Measurements from ENCODE around the gene TTC8. TPM values are rescaled to one million over a fixed set of nuclear protein-coding genes. Genes with fewer than 3 reads are reported as not detected.
"Not testable (repeated sequence)": the region's sequence is repeated elsewhere in the genome, so short reads cannot be mapped to it uniquely, and the experiment has no call there.

The TTC8 gene
- total RNA-seq, 1 donor from 2014 or later, result 23.6 TPM

DNA sequence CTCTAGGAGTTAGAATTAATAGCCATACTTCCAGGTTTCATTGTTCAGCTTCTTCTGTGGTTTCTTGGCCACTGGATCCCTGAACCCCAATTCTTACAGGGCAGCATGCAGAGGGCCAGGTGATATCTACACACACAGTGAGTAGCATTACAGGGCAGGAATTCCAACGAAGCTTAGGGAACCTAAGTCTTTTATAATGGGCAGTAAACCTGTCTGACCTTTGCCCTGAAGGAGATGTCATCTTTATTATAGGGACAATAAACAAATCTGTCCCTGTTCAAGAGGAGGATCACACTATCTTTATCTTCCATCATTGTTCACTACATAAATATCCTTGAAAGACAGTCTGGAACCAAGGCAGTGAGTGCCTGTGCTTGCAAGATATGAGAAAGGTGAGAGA lies 20.0 kb upstream of the TTC8 start:
- Mint-ChIP-seq H3K36me3 (ENCODE audit: unreplicated experiment) (no peaks in the 10 kb centered on the region), H3K9me3 (ENCODE audit: unreplicated experiment) (peaks cover 5% of the 10 kb centered on the region), H3K27me3 (ENCODE audit: unreplicated experiment) (peaks cover 39% of the 10 kb centered on the region), H3K27ac (ENCODE audit: unreplicated experiment) (no peak overlapping the region), H3K4me3 (ENCODE audit: unreplicated experiment) (no peak overlapping the region), H3K4me1 (ENCODE audit: unreplicated experiment) (no peaks in the 10 kb centered on the region)
- DNase-seq (ENCODE audit: extremely low spot score, unreplicated experiment), result no peak
- TF ChIP-seq CTCF (IDR thresholded peaks at IDR 0.05), result no peak

DNA sequence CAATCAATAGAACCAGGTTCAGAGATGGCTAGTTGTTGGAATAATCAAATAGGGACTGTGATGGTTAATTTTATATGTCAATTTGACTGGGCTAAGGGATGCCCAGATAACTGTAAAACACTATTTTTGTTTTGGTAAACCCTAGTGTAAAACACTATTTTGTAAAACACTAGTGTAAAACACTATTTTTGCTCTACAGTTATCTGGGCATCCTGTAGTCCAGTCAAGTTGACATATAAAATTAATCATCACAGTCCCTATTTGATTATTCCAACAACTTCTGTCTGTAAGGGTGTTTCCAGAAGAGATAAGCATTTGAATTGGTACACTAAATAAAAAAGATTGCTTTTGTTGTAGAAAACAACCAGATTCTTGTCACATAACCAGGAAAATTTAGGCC lies 16.1 kb upstream of the TTC8 start:
- TF ChIP-seq CTCF (IDR thresholded peaks at IDR 0.05), result no peak
- peaks cover 28% of the 10 kb centered on the region for H3K27me3 Mint-ChIP-seq (ENCODE audit: unreplicated experiment)
- no peaks in the 10 kb centered on the region for H3K4me1 Mint-ChIP-seq (ENCODE audit: unreplicated experiment)
- DNase-seq (ENCODE audit: extremely low spot score, unreplicated experiment), result no peak
- no peak overlapping the region for H3K4me3 Mint-ChIP-seq (ENCODE audit: unreplicated experiment)
- H3K36me3 Mint-ChIP-seq (ENCODE audit: unreplicated experiment), result no peaks in the 10 kb centered on the region
- H3K9me3 Mint-ChIP-seq (ENCODE audit: unreplicated experiment), result peaks cover 10% of the 10 kb centered on the region
- no peak overlapping the region for H3K27ac Mint-ChIP-seq (ENCODE audit: unreplicated experiment)

GRCh38 chr14:88815980-88816379 lies 8.5 kb upstream of the TTC8 start:
- no peaks in the 10 kb centered on the region for H3K9me3 Mint-ChIP-seq (ENCODE audit: unreplicated experiment)
- no peak for TF ChIP-seq CTCF (IDR thresholded peaks at IDR 0.05)
- H3K4me1 Mint-ChIP-seq (ENCODE audit: unreplicated experiment), result no peaks in the 10 kb centered on the region
- H3K36me3 Mint-ChIP-seq (ENCODE audit: unreplicated experiment), result no peaks in the 10 kb centered on the region
- no peak for DNase-seq (ENCODE audit: extremely low spot score, unreplicated experiment)
- H3K27me3 Mint-ChIP-seq (ENCODE audit: unreplicated experiment), result peaks cover 48% of the 10 kb centered on the region
- no peak overlapping the region for H3K4me3 Mint-ChIP-seq (ENCODE audit: unreplicated experiment)
- H3K27ac Mint-ChIP-seq (ENCODE audit: unreplicated experiment), result no peak overlapping the region

DNA sequence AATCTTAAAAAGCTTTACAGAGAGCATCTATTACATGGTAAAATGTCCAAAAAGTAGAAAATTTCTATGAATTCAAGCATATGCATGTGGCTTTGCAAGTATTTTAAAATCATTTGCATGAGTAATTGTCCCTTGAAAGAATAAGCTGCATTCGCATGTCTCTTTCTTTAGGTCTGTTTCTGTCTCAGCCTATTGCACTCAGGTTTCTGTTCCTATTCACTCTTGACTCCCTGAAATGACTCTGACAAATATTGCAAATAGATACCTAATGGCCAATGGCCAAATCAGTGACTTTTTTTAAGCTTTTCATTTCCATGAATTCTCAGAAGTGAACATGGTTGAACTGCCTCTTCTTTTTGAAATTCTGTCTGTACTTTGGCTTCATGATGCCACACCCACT lies 6.4 kb upstream of the TTC8 start:
- no peaks in the 10 kb centered on the region for H3K9me3 Mint-ChIP-seq (ENCODE audit: unreplicated experiment)
- H3K27ac Mint-ChIP-seq (ENCODE audit: unreplicated experiment), result no peak overlapping the region

DNA sequence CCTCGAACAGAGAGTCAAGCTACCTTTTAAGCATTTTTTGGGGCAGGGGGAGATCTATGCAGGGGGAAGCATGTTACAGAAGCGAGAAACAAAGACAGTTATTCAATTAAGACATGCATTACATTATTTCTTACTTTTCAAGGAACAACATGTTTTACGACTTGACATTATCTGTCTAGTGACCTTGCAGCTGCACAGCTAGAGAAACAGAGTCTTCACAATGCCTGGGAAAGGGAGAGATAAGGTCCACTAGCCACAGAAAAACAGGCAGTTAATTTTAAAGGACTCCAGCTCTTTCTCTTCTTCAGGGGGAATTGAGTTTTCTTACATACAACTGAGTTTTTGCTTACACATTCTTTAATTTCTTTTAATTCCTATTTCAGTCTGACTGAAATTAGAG lies 4.8 kb upstream of the TTC8 start:
- DNase-seq (ENCODE audit: extremely low spot score, unreplicated experiment); H3K4me3 Mint-ChIP-seq (ENCODE audit: unreplicated experiment); H3K36me3 Mint-ChIP-seq (ENCODE audit: unreplicated experiment); H3K27ac Mint-ChIP-seq (ENCODE audit: unreplicated experiment); H3K4me1 Mint-ChIP-seq (ENCODE audit: unreplicated experiment); H3K9me3 Mint-ChIP-seq (ENCODE audit: unreplicated experiment): not testable (repeated sequence)
- peaks cover 35% of the 10 kb centered on the region for H3K27me3 Mint-ChIP-seq (ENCODE audit: unreplicated experiment)

More for the DNA sequence above, 6.4 kb upstream of the TTC8 start:
- peaks cover 42% of the 10 kb centered on the region for H3K27me3 Mint-ChIP-seq (ENCODE audit: unreplicated experiment)
- no peak for DNase-seq (ENCODE audit: extremely low spot score, unreplicated experiment)
- H3K4me1 Mint-ChIP-seq (ENCODE audit: unreplicated experiment), result no peaks in the 10 kb centered on the region
- H3K36me3 Mint-ChIP-seq (ENCODE audit: unreplicated experiment), result no peaks in the 10 kb centered on the region
- TF ChIP-seq CTCF (IDR thresholded peaks at IDR 0.05), result no peak
- H3K4me3 Mint-ChIP-seq (ENCODE audit: unreplicated experiment), result no peak overlapping the region

DNA sequence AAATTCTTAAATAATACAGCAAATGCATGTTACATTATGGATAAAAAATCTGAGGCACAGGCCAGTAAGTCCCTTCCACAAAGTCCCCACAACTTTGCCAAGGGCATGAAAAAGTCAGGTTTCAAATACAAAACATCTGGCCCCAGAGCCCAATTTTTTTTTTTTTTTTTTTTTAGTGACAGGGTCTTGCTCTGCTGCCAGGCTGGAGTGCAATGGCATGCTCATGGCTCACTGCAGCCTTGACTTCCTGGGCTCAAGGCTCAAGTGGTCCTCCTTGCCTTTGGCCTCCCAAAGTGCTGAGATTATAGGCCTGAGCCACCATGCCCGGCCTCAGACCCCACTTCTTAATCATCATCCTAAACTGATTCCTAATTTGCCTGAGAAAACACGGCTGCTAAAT lies 3.1 kb upstream of the TTC8 start:
- Mint-ChIP-seq H3K27me3 (ENCODE audit: unreplicated experiment) (peaks cover 35% of the 10 kb centered on the region), H3K4me1 (ENCODE audit: unreplicated experiment) (peaks cover 10% of the 10 kb centered on the region), H3K4me3 (ENCODE audit: unreplicated experiment) (no peak overlapping the region), H3K9me3 (ENCODE audit: unreplicated experiment) (no peaks in the 10 kb centered on the region), H3K27ac (ENCODE audit: unreplicated experiment) (no peak overlapping the region), H3K36me3 (ENCODE audit: unreplicated experiment) (no peaks in the 10 kb centered on the region)
- TF ChIP-seq CTCF (IDR thresholded peaks at IDR 0.05), result no peak
- DNase-seq (ENCODE audit: extremely low spot score, unreplicated experiment), result no peak

Data from osteocyte (in vitro differentiated cells).